Lower leg skin (tissue), 4 donors: ENCODE data around the gene HSPG2. TPM values are rescaled to one million over a fixed set of nuclear protein-coding genes. Genes with fewer than 3 reads are reported as not detected.
A peak's percentile ranks its signal among the peaks of the same experiment; 100 is the strongest.
"Not testable (repeated sequence)": the region's sequence is repeated elsewhere in the genome, so short reads cannot be mapped to it uniquely, and the experiment has no call there.

Experiments
- DNase-seq, 2 donors: peaks; one replicate each; pipeline ENCODE4 v3.0.0-alpha.2; 2019; ENCODE audit warnings: low spot score in 2 of 2
- H3K4me3 ChIP-seq: fragments of 200-600 bp; sonication (generic); 2 replicates; pipeline ENCODE4 v1.5.1; 2017; ENCODE audit warnings: mild to moderate bottlenecking, low read depth; ENCODE audit not compliant: poor library complexity, severe bottlenecking
- POLR2A ChIP-seq, 2 donors: fragments of 450-650 bp; IDR thresholded peaks; one replicate each; pipeline ENCODE4 v1.6.1; 2016 to 2017; ENCODE audit warnings: antibody characterized with exemption in 2 of 2, mild to moderate bottlenecking in 1 of 2, moderate library complexity in 1 of 2
- WGBS, 2 donors: methylation state at CpG; one replicate each; pipeline ENCODE4 v1.1.5; 2018; 5-methylcytosine and 5-hydroxymethylcytosine counted together
- intact Hi-C: fragments of 100-400 bp; cut with DNase I; formaldehyde crosslinking; loops from one replicate; pipeline ENCODE4 v1.15.0; 2023; ENCODE audit warnings: low total_unique reads
- total RNA-seq, 4 donors: library from RNA; depleted of rRNA; stranded (reverse); fragments of >200 nt; gene quantifications; one replicate each; pipeline ENCODE4 v1.1.0, GENCODE V29; 2016
- TF ChIP-seq, protein P1 (sequence below), 3 donors: fragments of 450-650 bp; IDR thresholded peaks; one replicate each; pipeline ENCODE4 v1.5.1; 2016; ENCODE audit warnings: antibody characterized with exemption in 3 of 3, mild to moderate bottlenecking in 3 of 3, moderate library complexity in 2 of 3

HSPG2 gene
- total RNA-seq, 4 donors from 2014 or later = 67.9 to 171 (median 99.6) TPM

DNA sequence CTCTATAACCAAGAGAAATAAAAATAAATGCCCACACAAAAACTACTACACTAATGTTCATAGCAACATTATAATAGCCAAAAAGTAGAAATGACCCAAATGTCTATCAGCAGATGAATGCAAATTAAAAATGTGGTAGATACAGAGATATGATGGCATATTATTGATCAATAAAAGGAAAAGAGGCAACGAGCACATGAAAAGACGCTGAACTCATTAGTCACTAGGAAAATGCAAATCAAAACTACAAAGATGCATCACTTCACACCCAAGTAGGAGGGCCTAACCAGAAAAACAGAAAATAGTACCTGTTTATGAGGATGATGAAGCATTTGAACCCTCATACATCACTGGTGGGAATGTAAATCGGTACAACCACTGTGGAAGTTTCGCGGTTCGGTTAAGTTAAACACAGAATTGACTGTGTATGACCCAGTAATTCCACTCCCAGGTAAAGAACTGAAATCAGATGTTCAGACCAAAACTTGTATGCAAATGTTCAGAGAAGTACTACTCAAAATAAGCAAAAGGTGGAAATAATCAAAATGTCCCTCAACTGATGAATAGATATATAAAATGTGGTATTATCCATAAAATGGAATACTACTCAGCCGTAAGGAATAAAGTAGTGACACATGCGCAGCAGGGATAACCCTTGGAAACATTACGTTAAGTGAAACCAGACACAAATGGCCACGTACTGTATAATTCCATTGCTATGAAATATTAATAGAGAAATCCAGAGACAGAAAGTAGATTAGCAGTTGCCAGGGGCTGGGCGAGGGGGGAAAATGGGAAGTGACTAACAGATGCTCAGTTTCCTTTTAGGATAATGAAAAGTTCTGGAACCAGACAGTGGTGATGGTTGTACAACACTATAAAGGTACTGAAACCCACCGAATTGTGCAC is 157.2 kb downstream of the HSPG2 start:
- TF ChIP-seq POLR2A (IDR thresholded peaks at IDR 0.05) = no peak
- TF ChIP-seq, protein P1, sequence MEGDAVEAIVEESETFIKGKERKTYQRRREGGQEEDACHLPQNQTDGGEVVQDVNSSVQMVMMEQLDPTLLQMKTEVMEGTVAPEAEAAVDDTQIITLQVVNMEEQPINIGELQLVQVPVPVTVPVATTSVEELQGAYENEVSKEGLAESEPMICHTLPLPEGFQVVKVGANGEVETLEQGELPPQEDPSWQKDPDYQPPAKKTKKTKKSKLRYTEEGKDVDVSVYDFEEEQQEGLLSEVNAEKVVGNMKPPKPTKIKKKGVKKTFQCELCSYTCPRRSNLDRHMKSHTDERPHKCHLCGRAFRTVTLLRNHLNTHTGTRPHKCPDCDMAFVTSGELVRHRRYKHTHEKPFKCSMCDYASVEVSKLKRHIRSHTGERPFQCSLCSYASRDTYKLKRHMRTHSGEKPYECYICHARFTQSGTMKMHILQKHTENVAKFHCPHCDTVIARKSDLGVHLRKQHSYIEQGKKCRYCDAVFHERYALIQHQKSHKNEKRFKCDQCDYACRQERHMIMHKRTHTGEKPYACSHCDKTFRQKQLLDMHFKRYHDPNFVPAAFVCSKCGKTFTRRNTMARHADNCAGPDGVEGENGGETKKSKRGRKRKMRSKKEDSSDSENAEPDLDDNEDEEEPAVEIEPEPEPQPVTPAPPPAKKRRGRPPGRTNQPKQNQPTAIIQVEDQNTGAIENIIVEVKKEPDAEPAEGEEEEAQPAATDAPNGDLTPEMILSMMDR (IDR thresholded peaks at IDR 0.05) = no peak
- no peak for DNase-seq
- WGBS, 2 donors = 76 to 79% methylated on average over 12 of the region's 12 CpGs
- intact Hi-C loops = no loop called here
- no peak overlapping the region for H3K4me3 ChIP-seq

DNA sequence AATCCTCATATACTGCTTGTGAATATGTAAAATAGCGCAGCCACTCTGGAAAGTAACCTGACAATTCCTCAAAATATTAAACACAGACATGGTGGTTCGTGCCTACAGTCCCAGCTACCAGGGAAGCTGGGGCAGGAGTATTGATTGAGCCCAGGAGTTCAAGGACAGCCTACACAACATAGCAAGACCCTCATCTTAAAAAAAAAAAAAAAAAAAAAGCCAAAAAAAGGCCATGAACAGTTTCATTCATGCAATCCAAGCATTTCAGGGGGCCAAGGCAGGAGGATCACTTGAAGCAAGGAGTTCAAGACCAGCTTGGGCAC is 158.7 kb downstream of the HSPG2 start:
- TF ChIP-seq POLR2A (IDR thresholded peaks at IDR 0.05) = no peak
- TF ChIP-seq, protein P1 (IDR thresholded peaks at IDR 0.05) = no peak
- intact Hi-C loops = no loop called here
- DNase-seq = no peak
- H3K4me3 ChIP-seq = no peak overlapping the region
- WGBS, 2 donors = 97 to 100% methylated on average over 2 of the region's 2 CpGs

DNA sequence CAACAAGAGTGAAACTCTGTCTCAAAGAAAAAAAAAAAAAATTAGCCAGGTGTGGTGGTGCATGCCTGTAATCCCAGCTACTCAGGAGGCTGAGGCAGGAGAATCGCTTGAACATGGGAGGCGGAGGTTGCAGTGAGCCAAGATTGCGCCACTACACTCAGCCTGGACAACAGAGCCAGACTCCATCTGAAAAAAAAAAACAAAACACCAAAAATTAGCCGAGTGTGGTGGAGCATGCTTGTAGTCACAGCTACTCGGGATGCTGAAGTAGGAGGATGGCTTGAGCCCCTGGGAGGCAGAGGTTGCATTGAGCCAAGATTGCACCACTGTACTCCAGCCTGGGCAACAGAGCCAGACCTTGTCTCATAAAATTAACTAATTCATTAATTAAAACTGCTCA is 160.2 kb downstream of the HSPG2 start:
- intact Hi-C loops = not testable (repeated sequence)

DNA sequence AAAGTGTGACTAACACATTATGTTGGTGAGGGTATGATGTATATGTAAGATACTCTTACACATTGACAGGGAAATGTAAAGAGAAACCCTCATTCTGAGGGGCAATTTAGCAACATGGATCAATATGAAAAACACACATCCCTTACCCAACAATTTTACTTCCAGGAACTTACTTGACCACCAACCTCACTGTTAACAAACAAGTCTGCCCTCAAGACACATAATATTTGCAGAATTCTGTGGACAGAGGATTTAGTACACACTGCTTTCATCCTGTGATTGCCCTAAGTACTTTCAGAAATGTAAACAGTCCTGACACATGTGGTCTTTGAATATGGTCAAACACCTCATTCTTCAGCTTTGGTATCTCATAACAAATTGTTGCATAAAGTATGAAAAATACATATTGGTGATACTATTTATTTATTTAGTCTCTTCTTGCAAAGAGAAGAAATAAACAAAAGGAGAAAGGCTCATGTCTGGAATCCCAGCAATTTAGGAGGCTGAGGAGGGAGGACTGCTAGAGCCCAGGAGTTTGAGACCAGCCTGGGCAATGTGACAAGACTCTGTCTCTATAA is 161.0 kb downstream of the HSPG2 start:
- no peak for DNase-seq
- intact Hi-C loops = no loop called here
- TF ChIP-seq, protein P1 (IDR thresholded peaks at IDR 0.05) = peak in 1 of 3 donors; percentile 66
- no peak for TF ChIP-seq POLR2A (IDR thresholded peaks at IDR 0.05)

More for the DNA sequence above, 160.2 kb downstream of the HSPG2 start:
- 77 to 92% methylated on average over 5 of the region's 5 CpGs for WGBS, 2 donors
- not testable (repeated sequence) for DNase-seq, H3K4me3 ChIP-seq

DNA sequence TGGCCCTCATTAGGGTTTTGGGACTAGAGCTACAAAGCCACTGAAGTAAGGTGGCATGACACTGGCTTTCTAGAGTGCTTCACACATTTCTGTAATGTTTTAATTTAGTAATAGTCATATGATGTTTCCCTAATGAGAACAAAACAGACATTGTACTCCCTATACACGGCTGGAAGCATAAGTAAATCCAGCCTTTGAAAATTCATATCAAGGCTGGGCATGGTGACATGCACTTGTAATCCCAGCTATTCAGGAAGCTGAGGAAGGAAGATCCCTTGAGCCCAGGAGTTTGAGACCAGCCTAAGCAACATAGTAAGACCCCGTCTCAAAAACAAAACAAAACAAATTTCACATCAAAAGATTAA is 161.6 kb downstream of the HSPG2 start:
- DNase-seq = peak in 1 of 2 donors; percentile 10
- TF ChIP-seq, protein P1 (IDR thresholded peaks at IDR 0.05) = no peak
- no peak for TF ChIP-seq POLR2A (IDR thresholded peaks at IDR 0.05)
- H3K4me3 ChIP-seq = no peak overlapping the region
- 48 to 61% methylated on average over 2 of the region's 2 CpGs for WGBS, 2 donors
- intact Hi-C loops = no loop called here

More for the DNA sequence above, 161.0 kb downstream of the HSPG2 start:
- no peak overlapping the region for H3K4me3 ChIP-seq

DNA sequence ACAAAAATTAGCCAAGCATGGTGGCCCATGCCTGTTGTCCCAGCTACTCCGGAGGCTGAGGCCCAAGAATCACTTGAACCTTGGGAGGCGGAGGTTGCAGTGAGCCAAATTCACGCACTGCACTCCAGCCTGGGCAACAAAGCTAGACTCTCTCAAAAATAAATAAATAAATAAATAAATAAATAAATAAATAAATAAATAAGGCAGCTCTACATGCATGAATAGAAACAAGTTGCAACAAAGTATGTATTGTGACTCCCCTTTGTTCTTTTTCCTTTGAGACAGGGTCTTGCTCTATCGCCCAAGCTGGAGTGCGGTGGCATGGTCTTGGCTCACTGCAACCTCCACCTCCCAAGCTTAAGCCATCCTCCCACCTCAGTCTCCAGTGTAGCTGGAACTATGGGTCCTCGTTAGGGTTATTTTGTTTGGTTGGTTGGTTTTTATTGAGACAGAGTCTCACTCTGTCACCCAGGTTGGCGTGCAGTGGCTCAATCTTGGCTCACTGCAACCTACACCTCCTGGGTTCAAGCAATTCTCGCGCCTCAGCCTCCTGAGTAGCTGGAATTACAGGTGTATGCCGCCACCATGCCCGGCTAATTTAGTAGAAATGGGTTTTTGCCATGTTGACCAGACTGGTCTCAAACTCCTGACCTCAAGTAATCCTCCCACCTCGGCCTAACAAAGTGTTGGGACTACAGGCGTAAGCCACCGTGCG is 162.1 kb downstream of the HSPG2 start:
- intact Hi-C loops = no loop called here
- WGBS, 2 donors = 91 to 92% methylated on average over 15 of the region's 15 CpGs
- DNase-seq = peak in 1 of 2 donors; percentile 45
- TF ChIP-seq, protein P1 (IDR thresholded peaks at IDR 0.05) = no peak
- TF ChIP-seq POLR2A (IDR thresholded peaks at IDR 0.05) = no peak
- H3K4me3 ChIP-seq = no peak overlapping the region
